D721Med (cell line): Measurements from ENCODE around the gene SYCN.

Experiments used
- DNase-seq: peaks from one replicate; pipeline ENCODE4 v3.0.0; 2011; ENCODE audit warnings: low spot score; ENCODE audit not compliant: insufficient read length
- FAIRE-seq: peaks from 2 replicates; lab custom pipeline; 2011; peaks lifted over from hg19 to GRCh38; lab: Jason Lieb, UNC
- CTCF ChIP-seq: IDR thresholded peaks from 2 replicates; pipeline ENCODE4 v1.5.1; 2012; ENCODE audit warnings: mild to moderate bottlenecking, control low read depth; ENCODE audit not compliant: insufficient read depth; ENCODE audit errors: missing control alignments

The SYCN gene

GRCh38 chr19:39157997-39158389 lies 46.1 kb downstream of the SYCN start:
- no peak for TF ChIP-seq CTCF
- DNase-seq (no peak), FAIRE-seq (no peak)

GRCh38 chr19:39157275-39157996 lies 46.6 kb downstream of the SYCN start:
- DNase-seq = no peak
- no peak for TF ChIP-seq CTCF
- no peak for FAIRE-seq

GRCh38 chr19:39156326-39157230 lies 47.5 kb downstream of the SYCN start:
- DNase-seq = no peak
- no peak for TF ChIP-seq CTCF
- no peak for FAIRE-seq

- FAIRE-seq (no peak), DNase-seq (no peak)
- TF ChIP-seq CTCF = no peak
These were observed 48.3 kb downstream of the SYCN start for GRCh38 chr19:39155741-39156140.

- DNase-seq (no peak), FAIRE-seq (no peak)
- TF ChIP-seq CTCF = no peak
These were observed 48.9 kb downstream of the SYCN start for GRCh38 chr19:39155114-39155700.

- FAIRE-seq (no peak), DNase-seq (no peak)
- no peak for TF ChIP-seq CTCF
These were observed 49.4 kb downstream of the SYCN start for GRCh38 chr19:39154629-39155100.
